Activated naive CD8-positive, alpha-beta T cell treated with anti-CD3 and anti-CD28 coated beads, Interleukin-2, amount 10 ng/mL, durations not matched to agents 7 days and 5 days (primary cell): ENCODE results near the gene ERICH4. TPM values are rescaled to one million over a fixed set of nuclear protein-coding genes. Genes with fewer than 3 reads are reported as not detected.
"Not testable (repeated sequence)": the region's sequence is repeated elsewhere in the genome, so short reads cannot be mapped to it uniquely, and the experiment has no call there.

Experiments
- ATAC-seq: fragments of 150-1000 bp; cut with Tn5 transposase; one replicate; pipeline ENCODE4 v1.10.0; 2021; ENCODE audit warnings: low read depth, moderate library complexity
- POLR2A ChIA-PET: fragments of 350-600 bp; sonication (Branson Sonifier 250); formaldehyde crosslinking; loops from one replicate; lab custom pipeline; 2021; ENCODE audit warnings: antibody characterized with exemption; lab: Charles Lee
- DNase-seq: peaks from one replicate; pipeline ENCODE4 v3.0.0; 2021
- H3K27ac Mint-ChIP-seq: one replicate; pipeline ENCODE4 v1.8.0; 2022; ENCODE audit warnings: mild to moderate bottlenecking, mixed read lengths
- H3K27me3 Mint-ChIP-seq: one replicate; pipeline ENCODE4 v1.8.0; 2022; ENCODE audit warnings: mild to moderate bottlenecking, moderate library complexity, mixed read lengths
- H3K36me3 Mint-ChIP-seq: one replicate; pipeline ENCODE4 v1.8.0; 2021; ENCODE audit warnings: mild to moderate bottlenecking, mixed read lengths
- H3K4me1 Mint-ChIP-seq: one replicate; pipeline ENCODE4 v1.8.0; 2021; ENCODE audit warnings: mixed read lengths
- H3K4me3 Mint-ChIP-seq: one replicate; pipeline ENCODE4 v1.8.0; 2022; ENCODE audit warnings: mild to moderate bottlenecking, moderate library complexity, mixed read lengths
- H3K9me3 Mint-ChIP-seq: one replicate; pipeline ENCODE4 v1.8.0; 2021; ENCODE audit warnings: mixed read lengths
- total RNA-seq, 2 experiments: library from RNA; stranded (reverse); gene quantifications; one replicate each; pipeline ENCODE4 v1.2.3, GENCODE V29; 2021

Gene ERICH4
- total RNA-seq, 2 experiments from 2014 or later = not detected

DNA sequence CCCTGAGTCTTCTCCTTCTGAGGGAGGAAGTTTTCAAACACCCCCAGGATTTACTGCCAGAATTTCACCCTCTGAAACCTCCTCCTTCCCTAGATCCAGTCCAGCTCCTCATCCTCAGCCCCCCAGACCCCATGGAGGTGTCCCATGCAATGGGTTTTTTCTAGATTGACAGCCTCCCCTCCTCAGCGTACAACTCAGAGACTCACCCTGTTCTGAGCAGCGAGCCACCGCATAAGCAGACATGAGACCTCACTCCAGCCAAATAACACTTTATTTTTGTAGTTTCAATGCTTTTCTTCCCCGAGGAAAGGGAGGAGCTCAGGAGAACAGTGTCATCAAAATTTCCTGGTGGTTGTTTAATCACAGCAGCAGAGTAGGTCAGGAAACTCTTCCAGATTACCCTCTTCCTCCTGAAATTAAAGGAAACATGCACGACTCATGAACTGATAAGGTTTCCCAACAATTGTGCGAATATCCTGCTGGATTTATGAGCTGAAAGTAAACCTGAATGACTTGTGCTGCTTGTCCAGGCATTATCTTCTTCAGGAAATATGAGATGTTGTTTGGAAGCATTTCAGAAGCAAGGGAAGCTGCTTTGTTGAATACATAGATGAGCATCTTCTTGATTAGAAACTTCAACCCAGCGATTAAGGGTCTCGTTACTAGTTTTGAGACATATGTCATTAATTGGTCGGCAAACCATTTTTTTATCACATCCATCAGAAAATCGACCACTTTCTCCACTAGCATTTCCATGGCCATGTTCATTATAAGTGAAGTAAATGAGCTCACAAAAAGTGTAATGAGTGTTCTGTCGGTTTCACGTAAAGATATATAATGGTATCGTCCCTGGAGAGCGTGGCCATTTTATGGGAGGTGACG lies 36.2 kb downstream of the ERICH4 start:
- POLR2A ChIA-PET = no interaction called here

DNA sequence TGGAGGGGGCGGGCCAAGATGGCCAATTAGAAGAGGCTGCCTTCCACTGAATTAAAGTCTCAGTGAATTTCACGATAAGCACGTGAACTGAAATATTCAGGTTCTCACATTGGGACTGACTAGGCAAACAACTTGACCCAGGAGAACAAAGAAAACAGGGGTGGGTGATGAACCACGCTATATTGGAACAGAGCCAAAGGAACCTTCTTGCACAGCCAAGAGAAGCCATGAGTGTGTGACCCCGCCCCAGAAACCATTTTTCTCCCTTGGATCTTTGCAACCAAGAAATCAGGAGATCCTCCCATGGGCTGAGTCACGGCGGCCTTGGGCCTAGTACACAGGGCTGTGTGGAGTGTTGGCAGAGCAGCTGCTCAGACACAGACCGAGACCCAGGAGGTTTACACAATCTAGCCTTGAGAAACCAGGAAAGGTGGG lies 36.8 kb downstream of the ERICH4 start:
- POLR2A ChIA-PET = no interaction called here
- no peak overlapping the region for H3K4me3 Mint-ChIP-seq
- H3K27me3 Mint-ChIP-seq = peaks cover 35% of the 10 kb centered on the region
- H3K27ac Mint-ChIP-seq = no peak overlapping the region
- no peaks in the 10 kb centered on the region for H3K9me3 Mint-ChIP-seq
- no peaks in the 10 kb centered on the region for H3K36me3 Mint-ChIP-seq
- ATAC-seq = no peak
- DNase-seq = no peak
- H3K4me1 Mint-ChIP-seq = no peaks in the 10 kb centered on the region

More for the DNA sequence above, 36.2 kb downstream of the ERICH4 start:
- Mint-ChIP-seq H3K9me3 (no peaks in the 10 kb centered on the region), H3K27me3 (peaks cover 35% of the 10 kb centered on the region), H3K4me1 (no peaks in the 10 kb centered on the region), H3K27ac (no peak overlapping the region), H3K36me3 (no peaks in the 10 kb centered on the region), H3K4me3 (no peak overlapping the region)
- ATAC-seq = no peak
- DNase-seq = no peak

DNA sequence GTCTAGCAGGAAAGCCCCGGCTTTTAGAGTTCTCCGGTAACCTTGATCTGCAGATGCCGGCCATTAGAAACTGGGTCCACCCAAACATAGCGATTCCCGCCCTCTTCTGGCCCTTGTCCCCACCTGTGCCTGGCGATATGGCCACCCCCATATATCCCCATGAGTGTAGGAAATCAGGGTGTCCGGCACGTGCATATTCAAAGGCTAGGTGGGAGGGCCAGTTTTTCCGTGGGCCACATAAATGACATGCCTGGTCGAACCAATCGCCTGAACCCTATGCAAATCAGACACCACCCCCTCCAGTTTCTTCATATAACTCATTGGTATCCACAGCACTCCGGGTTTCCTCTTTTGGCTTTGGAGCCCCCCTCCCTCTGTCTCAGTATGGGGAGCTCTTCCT lies 37.4 kb downstream of the ERICH4 start:
- Mint-ChIP-seq H3K27me3 (peaks cover 39% of the 10 kb centered on the region), H3K36me3 (no peaks in the 10 kb centered on the region), H3K4me1 (no peaks in the 10 kb centered on the region), H3K9me3 (no peaks in the 10 kb centered on the region), H3K27ac (no peak overlapping the region), H3K4me3 (no peak overlapping the region)
- DNase-seq (no peak), ATAC-seq (no peak)
- POLR2A ChIA-PET = no interaction called here

DNA sequence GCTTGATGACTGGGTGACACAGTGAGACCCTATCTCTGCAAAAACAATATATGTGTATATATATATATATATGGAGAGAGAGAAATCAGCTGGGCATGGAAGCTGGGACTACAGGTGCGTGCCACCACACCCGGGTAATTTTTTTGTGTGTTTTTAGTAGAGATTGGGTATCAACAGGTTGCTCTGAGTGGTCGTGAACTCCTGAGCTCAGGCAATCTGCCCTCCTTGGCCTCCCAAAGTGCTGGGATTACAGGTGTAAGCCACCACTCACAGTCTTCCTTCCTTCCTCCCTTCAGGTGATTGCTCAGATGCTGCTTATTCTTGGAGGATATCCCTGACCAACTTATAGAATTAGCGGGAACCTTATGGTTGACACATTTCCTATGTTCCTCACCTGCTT lies 41.9 kb downstream of the ERICH4 start:
- ATAC-seq (no peak), DNase-seq (no peak)
- Mint-ChIP-seq H3K4me1 (no peaks in the 10 kb centered on the region), H3K36me3 (peaks cover 3% of the 10 kb centered on the region), H3K27ac (no peak overlapping the region), H3K4me3 (no peak overlapping the region), H3K27me3 (peaks cover 37% of the 10 kb centered on the region), H3K9me3 (peaks cover 7% of the 10 kb centered on the region)
- POLR2A ChIA-PET = no interaction called here

DNA sequence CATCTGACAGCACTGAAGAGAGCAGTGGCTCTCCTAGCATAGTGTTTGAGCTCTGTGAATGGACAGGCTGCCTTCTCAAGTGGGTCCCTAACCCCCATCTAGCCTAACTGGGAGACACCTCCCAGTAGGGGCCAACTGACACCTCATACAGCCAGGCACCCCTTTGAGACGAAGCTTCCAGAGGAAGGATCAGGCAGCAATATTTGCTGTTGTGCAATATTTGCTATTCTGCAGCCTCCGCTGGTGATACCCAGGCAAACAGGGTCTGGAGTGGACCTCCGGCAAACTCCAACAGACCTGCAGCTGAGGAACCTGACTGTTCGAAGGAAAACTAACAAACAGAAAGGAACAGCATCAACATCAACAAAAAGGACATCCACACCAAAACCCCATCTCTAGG lies 44.0 kb downstream of the ERICH4 start:
- H3K36me3 Mint-ChIP-seq, H3K4me3 Mint-ChIP-seq, ATAC-seq, H3K4me1 Mint-ChIP-seq, H3K9me3 Mint-ChIP-seq, DNase-seq, H3K27ac Mint-ChIP-seq, POLR2A ChIA-PET: not testable (repeated sequence)
- peaks cover 33% of the 10 kb centered on the region for H3K27me3 Mint-ChIP-seq

DNA sequence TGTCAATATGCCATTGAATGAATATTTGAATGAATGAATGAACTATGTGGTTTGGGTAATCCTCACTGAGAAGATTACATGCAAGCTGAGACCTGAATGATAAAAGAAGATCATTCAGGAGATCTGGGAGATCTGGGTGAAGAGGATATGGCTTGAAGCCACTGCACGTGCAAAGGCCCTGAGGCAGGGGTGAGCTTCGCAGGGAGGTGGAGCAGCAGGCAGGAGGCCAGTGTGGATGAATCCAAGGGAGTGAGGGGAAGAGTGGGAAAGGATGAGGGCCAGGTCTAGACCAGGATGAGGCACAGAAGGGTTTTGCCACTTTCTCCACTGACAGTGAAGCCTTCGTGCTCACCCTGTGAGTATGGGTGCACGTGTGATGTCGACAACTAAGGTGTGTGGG lies 49.9 kb downstream of the ERICH4 start:
- Mint-ChIP-seq H3K4me3 (no peak overlapping the region), H3K27ac (no peak overlapping the region), H3K36me3 (no peaks in the 10 kb centered on the region), H3K27me3 (peaks cover 17% of the 10 kb centered on the region), H3K9me3 (no peaks in the 10 kb centered on the region), H3K4me1 (no peaks in the 10 kb centered on the region)
- DNase-seq (no peak), ATAC-seq (no peak)
- POLR2A ChIA-PET = no interaction called here

Other genes starting within 250 kb of the ERICH4 start
- gene CYP2S1, start 249.9 kb upstream of the ERICH4 start, total RNA-seq = 1 to 10 TPM; 1.1 to 1.2 TPM
- under 1 TPM; 0.11 to 0.17 TPM for gene AXL, start 223.9 kb upstream of the ERICH4 start, total RNA-seq
- 100 to 1,000 TPM; 301 to 333 TPM for gene HNRNPUL1, start 178.8 kb upstream of the ERICH4 start, total RNA-seq
- gene CCDC97, start 133.0 kb upstream of the ERICH4 start, total RNA-seq = 10 to 100 TPM; 37.8 to 40.8 TPM
- gene TGFB1, start 89.2 kb upstream of the ERICH4 start, total RNA-seq = 100 to 1,000 TPM; 172 to 179 TPM
- gene B9D2, start 79.0 kb upstream of the ERICH4 start, total RNA-seq = 10 to 100 TPM; 11.5 to 13.0 TPM
- 10 to 100 TPM; 11.4 to 13.0 TPM for gene TMEM91, start 66.6 kb upstream of the ERICH4 start, total RNA-seq
- 10 to 100 TPM; 20.9 to 25.9 TPM for gene EXOSC5, start 45.8 kb upstream of the ERICH4 start, total RNA-seq
- 10 to 100 TPM; 23.8 to 26.9 TPM for gene BCKDHA, start 45.3 kb upstream of the ERICH4 start, total RNA-seq
- gene B3GNT8, start 15.8 kb upstream of the ERICH4 start, total RNA-seq = 1 to 10 TPM; 2.0 to 2.2 TPM
- gene DMAC2, start 3.2 kb upstream of the ERICH4 start, total RNA-seq = 10 to 100 TPM; 41.3 to 42.6 TPM
- 10 to 100 TPM; 75.4 to 75.5 TPM for gene CEACAM21, start 133.0 kb downstream of the ERICH4 start, total RNA-seq
- not detected for gene CEACAM4, start 183.9 kb downstream of the ERICH4 start, total RNA-seq
- gene CEACAM7, start 245.1 kb downstream of the ERICH4 start, total RNA-seq = not detected